ENCODE results near the gene MAD1L1.
"Not testable (repeated sequence)": the region's sequence is repeated elsewhere in the genome, so short reads cannot be mapped to it uniquely, and the experiment has no call there.

Gene MAD1L1

DNA sequence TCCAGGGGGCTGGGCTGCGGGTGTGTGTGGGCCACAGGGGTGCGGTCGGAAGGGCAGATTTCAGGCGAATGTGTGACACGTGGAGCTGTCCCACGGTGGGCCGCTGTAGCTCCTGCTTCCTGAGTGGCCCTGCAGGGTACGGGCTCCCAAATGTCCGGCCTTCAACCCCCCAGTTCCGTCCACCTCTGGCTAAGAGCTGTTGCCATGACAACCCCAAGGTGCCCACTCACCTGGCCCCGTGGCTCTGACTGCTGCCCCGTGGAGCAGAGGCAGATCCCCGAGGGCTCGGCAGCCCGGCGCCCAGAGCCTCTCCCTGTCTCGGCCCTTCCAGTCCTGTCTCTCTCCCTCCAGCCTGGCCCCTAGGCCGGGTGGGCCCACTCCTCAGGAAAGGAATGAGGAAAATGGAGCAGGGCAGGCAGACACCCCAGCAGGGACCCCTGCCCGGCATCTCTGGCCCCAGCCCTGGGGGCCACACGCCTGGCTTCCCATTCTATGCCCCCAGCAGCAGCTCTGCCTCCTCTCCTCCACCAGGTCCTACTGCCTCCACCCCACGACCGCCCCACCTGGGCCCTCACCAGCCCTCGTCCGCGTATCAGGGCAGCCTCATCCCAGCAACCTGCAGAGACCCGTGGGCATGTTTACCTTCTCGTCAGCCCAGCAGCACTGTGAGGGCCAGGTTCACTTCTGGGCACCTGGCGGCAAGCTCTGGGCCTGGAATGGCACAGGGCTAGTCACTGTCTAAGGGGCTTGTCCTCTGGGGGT, 347.1 kb downstream of the MAD1L1 start:
- DNase-seq = no peak

GRCh38 chr7:1884583-1885350, 348.0 kb downstream of the MAD1L1 start:
- no peak for DNase-seq

- DNase-seq = no peak
Observed at GRCh38 chr7:1883834-1884582, 348.7 kb downstream of the MAD1L1 start.

DNA sequence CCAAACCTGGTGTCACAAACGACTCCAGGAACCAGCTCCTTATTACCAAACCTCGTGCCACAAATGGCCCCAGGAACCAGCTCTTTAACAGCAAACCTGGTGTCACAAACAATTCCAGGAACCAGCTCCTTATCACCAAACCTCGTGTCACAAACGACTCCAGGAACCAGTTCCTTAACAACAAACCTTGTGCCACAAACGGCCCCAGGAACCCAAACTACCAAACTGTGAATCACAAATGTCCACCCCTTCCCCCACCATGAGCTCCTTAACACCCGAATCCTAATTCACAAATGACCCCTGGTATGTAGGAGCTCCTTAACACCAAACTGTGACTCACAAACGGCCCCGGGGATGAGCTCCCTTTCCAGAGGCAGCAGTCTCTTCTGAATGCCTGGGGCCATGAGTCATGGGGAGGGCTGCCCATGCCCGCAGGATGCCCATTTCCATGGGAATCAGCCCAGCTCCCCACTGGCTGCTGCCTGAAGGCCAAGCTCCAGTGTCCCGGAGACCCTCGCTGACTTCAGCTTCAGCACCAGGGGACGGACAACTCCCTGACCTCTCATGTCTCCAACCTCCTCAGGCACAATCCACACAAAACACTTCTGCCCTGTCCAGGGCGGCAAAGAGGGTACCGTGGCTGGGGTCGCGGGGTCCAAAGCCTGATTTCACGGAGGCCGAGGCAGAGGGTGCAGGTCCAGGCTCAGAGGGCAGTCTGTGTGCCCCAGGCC, 349.5 kb downstream of the MAD1L1 start:
- no peak for DNase-seq

DNA sequence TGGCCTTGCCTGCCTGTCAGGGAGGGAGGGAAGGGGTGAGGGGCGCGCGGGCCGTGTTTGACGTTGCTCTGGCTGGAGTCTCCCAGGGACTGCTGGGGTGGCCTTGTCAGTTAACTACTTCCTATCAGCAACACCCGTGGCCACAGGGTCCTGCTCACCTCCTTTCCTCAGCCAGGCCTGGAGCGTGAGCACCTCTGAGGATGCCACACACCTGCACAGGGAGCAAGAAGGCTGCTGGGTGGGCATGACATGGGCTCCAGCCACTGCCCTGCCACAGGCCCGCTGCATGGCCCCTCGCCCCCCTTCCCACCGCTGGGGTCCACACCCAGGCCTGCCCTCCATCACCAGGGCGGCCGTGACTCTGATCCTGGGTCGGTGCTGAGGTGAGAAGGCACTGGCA, 350.3 kb downstream of the MAD1L1 start:
- DNase-seq = no peak

- no peak for DNase-seq
Observed at GRCh38 chr7:1881946-1882345, 350.8 kb downstream of the MAD1L1 start.

- DNase-seq = not testable (repeated sequence)
Observed at GRCh38 chr7:1876641-1877040, 356.1 kb downstream of the MAD1L1 start.

DNA sequence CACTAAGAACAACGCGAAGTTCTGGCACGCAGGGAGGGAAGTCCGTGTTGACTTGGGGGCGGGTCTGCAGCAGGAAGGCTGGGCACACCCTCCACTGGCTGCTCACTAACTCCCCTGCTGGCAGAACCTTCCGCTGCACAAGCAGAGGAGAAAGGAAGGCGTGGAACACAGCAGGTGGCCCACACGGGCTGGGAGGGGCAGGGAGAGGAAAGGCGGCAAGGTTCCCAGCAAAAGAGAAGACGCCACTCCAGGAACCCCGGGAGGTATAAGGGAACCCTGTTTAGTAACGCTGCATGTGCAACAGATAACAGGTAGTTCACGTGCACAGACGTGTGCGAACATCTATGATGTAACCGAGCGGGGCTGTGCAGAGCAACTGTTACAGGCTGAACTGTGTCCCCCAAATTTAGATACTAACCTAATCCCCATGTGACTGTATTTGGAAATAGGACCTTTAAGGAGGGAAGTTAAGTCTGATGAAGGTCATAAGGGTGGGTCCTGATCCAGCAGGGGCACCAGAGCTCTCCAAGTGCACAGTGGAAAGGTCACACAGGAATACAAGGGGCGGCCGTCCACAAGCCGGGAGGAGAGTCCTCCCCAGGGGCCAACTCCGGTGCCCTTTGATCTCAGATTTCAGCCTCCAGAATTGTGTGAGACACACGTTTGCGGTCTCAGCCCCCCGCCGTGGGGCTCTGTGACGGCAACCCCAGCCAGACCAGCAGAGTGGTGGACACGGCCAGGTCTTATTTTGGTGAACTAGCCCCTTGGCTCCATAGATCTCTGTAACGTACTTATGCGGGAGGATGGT, 357.1 kb downstream of the MAD1L1 start:
- DNase-seq = peak; percentile 23

DNA sequence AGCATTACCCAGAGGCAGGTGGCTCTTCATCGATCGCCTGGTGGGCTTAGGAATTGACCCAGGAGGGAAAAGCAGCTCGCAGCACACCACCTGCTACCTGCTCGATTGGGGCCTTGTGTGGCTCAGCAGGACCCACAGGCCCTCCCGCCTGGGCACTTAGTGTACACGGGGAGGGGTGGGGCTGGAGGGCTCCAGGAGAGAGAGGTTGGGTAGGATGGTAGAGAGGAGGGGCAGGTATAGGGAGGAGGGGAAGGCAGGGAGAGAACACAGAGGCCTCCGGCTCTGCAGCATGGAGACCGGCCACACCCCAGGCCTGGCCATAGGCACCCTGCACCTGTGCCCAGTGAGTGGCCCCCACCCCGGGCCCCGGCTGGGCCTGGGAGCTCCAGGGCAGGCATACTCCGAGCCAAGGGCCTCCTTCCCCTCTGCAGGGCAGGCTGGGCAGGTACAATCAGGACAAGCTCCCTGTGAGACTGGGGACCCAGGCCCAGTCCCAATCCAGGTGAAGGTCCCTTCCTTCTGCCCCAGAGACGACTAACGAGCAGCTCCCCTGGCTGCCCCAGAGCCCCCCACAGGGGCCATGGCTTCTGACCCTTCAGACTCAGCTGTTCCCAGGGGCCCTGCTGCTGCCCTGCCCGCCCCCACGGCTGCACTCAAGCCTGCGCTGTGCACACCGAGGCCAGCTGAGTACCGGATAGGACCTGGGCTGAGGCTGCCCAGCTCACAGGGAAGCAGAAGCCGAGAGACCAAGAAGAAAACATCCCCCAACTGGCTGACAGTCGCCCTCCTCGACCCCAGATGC, 358.0 kb downstream of the MAD1L1 start:
- peak; percentile 86 for DNase-seq

- DNase-seq = no peak
Observed at GRCh38 chr7:1873857-1874589, 358.7 kb downstream of the MAD1L1 start.

- DNase-seq = no peak
Observed at GRCh38 chr7:1873421-1873820, 359.3 kb downstream of the MAD1L1 start.

DNA sequence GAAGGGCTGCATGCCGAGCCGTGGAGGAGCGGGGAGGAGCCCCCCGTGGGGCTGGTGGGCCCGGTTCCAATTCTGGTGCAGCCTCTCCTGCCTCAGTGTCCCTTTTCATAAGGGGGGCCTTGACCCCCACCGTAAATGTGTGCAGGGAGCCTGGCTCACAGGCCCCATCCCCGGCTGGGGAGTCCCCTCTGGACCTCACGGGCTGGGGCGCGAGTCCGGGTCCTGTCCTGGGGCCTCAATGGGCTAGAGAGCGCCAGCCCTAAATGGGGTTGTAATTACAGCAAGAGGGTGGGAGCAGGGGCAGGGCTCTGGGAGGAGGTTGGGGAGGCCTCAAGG, 359.7 kb downstream of the MAD1L1 start:
- no peak for DNase-seq

- DNase-seq = no peak
Observed at GRCh38 chr7:1872191-1873069, 360.3 kb downstream of the MAD1L1 start.

DNA sequence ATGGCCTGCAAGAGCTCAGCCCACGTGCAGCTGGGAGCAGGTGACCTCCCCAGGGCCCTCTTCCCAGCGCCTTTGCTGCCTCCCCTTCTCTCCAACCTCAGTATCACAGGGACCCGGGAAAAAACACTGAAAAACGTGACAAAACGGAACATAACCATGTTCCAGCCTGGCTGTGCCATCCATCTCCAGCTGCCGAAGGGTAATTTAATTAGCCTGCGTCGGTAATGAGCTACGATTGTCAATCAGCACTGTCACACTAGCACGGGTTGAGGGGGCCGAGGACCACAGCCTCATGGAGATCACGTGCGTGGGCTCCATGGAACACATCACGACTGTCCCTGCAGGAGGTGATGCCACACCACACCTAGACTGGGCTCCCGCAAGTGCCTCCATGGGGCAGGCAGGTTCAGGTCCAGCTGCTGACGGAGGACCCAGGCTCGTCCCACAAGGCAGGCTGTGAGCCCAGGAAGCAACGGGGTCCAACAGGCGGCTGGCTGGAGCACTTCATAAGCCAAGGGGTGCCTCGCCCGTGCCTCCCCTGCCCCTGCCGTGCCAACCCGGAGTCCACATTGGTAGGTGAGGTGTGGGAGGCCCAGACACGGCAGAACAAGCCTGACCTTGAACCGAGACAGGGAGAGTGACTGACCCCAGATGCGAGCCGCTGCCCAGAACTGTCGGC, 363.2 kb downstream of the MAD1L1 start:
- DNase-seq = no peak

DNA sequence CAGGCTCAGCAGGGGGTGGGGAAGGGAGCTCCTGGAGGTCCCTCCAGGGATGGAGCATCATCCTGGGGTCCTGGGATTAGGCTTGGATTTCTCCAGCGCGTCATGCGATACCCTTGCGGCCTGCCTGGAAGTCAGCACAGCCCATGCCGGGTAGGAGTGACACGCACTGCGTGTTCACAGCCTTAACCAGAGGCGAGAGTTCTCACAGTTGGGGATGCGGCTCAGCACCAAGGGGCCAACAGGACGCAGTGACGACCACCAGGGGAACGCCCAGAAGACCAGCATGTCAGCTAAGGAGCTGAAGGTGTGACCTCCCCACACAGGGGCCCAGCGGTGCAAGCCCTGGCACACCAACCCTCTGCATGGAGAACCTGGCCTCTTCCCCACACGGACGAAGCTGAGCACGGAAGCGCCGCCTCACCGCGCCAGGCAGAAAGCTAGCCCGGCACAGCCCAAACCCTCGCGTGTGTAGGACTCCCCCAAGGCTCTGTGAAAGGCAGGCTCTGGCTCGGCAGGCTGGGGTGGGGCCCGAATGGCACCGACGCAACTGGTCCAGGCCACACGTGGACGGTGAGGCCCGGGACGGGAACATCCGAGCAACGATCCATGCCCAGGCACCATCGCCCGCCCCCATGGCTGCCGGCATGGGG, 364.1 kb downstream of the MAD1L1 start:
- DNase-seq = no peak

- DNase-seq = no peak
Observed at GRCh38 chr7:1867370-1868260, 365.1 kb downstream of the MAD1L1 start.

- no peak for DNase-seq
Observed at GRCh38 chr7:1866601-1867000, 366.1 kb downstream of the MAD1L1 start.

All from NCI-H1417 treated with DMSO at 0.1 percent for 48 hours (cell line).